GOT3 (cell line): ENCODE measurements around the gene CDC45.

ENCODE experiments used
- DNase-seq: peaks from one replicate; lab custom pipeline; 2025; ENCODE audit warnings: mixed read lengths; lab: John Stamatoyannopoulos, UW

CDC45 gene

DNA sequence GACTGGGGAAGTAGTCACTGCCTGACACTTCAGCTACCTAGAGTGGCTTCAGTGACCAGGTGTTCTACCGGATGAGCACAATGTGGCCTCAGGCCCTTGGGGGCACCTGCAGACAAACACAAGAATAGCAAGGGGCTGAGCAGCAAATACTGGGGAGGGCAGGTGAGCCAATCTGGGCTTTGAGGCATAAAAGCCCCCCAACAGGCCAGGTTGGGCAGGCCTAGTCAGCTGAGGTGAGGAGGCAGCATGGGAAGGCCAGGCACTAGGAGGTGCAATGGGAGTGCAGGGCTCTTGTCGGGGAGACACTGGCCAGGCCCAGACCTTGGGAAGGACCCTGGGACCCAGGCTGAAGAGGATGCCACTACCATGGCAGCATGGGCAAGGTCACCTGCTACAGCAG is 9.7 kb upstream of the CDC45 start:
- DNase-seq: no peak

DNA sequence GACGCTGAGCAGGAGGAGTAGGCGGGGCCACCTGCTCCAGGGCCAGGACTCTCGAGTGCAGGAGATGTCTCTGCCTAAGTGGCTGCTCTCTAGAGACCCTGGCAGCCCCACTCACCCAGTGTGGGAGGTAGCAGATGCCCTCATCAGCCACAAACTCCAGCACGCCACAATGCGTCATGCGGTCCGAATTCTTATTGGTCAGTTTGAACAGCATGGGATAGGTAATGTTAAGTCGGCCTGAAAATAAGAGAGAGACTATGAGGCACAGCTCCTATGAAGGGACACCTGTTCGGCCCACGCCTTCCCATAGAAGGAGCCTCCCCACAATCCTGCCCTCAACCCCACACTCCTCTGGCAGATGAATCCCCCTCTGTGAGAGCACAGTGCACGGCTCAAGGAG is 8.1 kb upstream of the CDC45 start:
- DNase-seq: no peak

DNA sequence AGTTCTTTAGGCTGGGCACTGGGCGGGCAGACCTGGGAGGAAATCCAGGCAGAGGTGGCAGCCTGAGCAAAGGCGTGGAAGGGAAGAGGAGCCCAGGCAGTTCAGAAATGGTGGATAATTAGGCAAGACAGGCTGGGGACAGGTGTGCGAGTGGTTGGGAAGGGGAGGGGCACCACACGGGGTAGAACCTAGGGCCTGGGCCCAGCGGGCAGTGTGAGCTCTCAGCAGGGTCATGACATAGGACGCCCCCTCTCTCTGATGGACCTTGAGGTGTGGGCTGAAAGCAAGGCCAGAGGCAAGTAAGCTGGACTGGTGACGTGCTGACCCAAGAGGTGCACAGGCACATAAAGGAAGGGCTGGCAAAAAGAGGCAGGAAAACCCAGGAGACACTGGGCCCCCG is 7.5 kb upstream of the CDC45 start:
- DNase-seq: no peak

DNA sequence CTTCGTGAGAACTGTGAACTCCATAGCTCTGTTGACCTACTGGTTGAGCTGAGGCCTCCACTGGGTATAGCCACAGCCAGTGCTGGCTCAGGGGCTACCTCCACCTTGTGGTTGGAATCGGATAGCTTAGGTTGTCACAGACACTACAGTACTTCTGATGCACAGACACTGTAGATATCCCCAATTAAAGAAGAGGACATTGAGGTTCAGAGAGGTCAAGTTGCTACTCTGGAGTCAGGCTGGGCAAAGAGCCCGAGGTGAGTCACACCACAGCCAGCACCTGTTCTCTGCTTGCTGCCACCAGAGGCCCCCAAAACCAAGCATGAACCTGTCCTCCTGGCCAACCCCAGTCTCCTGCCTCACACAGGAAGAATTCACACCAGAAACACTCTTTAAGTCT is 6.1 kb upstream of the CDC45 start:
- DNase-seq: no peak

DNA sequence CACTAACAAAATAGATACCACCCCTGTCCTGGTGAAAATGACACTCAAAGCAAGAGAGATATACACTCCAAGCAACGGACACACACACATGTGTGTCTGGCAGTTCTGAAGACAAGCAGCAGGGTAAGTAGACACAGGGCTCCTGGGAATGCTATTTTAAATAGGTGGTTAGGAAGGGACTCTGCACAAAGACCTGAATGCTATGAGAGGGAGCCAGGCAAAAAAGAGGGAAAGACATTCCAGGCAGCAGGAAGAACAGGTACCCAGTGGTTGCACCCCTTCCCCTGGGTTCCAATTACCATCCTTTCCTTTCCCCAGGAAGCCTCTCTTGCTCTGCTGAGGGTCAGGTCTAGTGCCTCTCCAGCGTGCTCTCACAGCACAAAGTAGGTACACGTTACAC is 3.7 kb upstream of the CDC45 start:
- no peak for DNase-seq

DNA sequence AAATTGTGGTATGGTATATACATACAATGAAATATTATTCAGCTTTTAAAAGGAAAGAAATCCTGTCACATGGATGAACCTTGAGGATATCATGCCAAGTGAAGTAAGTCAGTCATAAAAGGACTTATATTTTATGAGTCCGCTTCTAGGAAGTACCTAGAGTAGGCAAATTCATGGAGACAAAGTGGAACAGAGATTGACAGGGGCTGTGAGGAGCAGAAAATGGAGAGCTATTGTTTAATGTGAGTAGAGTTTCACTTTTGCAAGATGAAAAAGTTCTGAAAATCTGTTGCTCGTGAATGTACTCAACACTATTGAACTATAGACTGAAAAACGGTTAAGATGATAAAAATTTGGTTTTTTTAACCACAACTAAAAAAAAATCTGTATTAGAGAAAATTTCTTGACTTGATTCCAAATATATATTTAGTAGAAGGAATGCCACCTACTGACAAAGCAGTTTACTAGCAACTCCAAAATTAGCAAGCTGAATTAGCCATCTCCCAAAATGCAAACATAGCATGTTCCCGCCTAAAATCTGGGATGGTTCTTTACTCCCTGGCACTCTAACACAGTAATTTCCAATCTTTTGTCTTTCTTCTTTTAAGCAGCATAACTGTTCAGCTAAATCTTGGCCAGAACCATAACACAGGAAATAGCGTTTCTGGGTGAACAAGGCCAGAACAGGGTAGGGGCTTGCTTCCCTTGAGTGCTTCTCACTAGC is 2.2 kb upstream of the CDC45 start:
- no peak for DNase-seq

DNA sequence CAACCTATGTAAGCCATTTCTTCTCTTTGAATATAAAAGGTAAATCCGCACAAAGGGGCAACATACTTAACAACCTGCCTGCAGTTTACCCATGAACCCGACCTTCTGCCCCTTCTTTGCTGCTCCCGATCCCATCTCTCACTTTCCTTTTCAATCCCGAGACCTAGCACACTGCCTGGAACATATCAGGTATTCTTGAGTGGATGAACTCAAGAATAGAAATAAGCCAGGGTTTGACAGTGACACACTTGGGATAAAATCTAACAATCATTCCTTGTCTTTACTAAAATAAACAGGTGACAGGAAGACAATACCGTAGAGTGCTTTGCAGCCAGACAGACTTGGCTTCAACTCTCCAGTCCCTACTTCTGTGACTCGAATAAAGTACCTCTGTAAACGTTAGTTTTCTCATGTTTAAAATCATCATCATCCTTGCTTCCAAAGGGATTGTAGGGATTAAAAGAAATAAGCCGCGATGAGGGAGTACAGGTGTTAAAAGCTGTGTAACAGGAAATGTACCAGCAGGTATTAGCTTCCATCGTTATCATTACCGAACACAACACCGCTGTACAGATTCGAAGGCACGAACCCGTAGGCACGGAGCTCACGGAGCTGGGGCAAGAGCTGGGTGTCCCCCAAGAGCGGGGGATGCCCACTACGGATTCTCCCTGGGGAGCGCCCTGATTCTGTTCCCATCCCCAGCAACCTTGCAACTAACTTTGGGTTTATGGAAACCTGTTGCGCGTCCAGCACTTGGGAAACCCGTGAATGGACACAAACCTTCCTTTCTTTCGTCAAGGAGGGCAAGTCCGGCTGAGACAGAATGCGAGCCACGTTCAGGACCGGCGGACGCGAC is 1.4 kb upstream of the CDC45 start:
- no peak for DNase-seq

DNA sequence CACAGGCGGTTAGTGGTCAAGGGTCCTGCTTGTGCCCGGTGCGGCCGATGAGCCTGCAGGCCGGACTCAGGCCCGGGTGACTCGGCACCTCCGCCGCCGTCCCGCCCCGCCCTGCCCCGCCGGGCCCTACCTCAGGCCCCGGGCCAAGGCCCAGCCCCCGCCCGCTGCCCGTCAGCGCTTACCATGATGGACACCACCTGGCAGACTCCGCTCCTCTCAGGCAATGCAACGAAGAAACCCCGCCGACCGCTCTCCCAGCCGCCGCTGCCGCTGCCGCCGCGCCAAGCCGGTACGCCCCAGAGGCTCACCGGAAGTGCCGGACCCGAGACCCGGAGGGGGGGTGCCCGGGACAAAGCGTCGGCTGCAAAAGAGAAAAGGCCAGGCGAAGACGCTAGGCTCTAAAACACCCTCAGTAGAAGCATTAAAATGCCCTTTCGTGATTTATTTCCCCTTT is 792 bp upstream of the CDC45 start, which contains the start of gene UFD1:
Gene UFD1, minus strand, starts transcription at position 293 of the 454 bp plus-strand sequence. Its CDS starts 108 bp downstream, at position 185.
- DNase-seq: peak; percentile 43

DNA sequence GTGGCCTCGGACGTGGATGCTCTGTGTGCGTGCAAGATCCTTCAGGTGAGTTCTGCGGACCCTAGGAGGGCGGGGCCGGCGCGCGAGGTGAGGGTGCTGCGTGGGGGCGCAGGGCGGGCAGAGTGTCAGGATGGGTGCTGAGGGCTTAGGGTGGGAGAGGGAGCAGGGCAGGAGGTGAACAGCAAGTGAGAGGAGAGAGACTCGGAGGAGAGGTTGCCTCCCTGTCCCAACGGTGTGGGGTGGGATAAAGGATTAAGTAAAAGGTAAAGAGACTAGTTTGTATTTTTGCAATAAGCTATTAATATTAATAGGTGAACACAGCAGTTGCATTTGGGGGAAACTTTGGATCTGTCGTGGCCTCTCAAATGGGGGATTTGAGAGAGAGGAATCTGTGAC is 451 bp downstream of the CDC45 start:
- DNase-seq: no peak

DNA sequence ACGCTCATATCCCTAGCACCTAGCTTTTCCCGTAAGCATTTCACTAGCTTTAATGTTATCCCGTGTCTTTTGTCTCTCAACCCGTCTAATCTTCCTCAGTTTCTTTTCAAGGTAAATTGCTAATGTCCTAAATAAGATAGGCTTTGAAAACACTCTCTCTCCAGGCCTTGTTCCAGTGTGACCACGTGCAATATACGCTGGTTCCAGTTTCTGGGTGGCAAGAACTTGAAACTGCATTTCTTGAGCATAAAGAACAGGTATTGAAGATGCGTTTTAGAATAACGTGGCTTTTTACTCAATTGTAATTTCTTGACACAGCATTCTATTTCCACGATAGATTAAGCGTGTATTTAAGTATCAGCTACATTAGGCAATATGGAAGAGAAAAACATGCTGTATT is 1.1 kb downstream of the CDC45 start:
- no peak for DNase-seq

DNA sequence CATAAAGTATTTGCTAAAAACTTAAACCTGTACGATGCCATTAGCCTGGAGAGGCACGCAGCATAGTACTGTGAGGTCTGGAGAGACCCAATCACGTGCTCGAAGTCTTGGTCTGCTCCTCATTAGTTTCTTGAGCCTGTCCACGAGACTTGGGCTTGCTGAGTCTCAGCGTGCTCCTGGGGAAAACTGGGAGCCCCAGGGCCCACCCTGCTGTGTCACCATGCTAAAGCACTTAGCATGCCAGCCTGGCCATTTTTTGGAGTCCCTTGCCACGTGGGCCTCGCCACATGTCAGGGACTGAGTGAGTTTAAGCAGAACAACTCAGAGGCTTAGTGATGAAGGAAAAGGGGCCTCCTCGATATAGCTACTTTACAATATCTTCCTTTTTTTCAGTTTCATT is 2.6 kb downstream of the CDC45 start:
- no peak for DNase-seq

DNA sequence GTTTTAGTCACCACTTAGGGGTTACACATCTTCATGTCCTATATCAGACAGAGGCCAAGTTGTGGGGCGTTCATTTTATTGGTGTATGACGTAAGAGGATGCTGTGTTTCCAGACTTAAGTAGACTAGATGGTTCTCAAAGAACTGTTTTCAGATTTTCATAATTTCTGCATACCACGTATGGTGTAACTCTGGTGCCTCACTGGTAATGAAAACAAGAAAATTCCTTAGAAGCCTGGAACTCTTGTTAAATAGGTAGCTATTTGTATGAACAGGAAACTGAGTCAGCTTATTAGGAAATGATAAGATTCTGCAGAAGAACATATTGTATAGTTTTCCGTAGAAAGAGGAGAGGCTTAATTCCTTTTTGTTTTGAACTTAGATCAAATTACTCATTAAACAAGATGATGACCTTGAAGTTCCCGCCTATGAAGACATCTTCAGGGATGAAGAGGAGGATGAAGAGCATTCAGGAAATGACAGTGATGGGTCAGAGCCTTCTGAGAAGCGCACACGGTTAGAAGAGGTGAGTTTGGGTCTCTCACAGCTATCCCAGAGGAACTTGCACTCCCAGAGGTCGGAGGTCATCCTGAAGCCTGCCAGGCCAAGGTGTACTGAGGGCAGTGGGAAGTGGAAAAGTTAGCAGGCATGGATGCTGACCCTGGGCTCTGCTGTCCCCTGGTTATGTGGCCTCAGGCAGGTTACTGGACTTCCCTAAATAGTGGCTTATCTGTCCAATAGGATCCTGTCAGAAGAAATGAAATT is 3.9 kb downstream of the CDC45 start:
- DNase-seq: no peak

DNA sequence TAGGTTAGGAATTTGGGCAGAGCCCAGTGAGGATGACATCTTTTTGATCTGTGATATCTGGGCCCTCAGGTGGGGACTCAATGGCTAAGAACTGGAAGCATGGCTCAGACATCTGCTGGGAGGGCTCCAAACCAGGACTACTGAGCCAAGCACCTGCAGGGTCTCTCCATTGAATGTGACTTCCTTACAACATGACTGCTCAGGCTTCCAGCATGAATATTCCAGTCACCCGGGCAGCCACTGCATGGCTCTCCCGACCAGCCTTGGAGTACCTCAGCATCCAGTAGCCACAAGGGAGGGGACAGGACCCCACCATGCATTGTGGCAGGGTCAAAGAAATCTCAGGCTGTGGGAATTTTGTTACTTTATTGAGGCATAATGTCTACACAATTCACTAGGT is 8.6 kb downstream of the CDC45 start:
- no peak for DNase-seq

DNA sequence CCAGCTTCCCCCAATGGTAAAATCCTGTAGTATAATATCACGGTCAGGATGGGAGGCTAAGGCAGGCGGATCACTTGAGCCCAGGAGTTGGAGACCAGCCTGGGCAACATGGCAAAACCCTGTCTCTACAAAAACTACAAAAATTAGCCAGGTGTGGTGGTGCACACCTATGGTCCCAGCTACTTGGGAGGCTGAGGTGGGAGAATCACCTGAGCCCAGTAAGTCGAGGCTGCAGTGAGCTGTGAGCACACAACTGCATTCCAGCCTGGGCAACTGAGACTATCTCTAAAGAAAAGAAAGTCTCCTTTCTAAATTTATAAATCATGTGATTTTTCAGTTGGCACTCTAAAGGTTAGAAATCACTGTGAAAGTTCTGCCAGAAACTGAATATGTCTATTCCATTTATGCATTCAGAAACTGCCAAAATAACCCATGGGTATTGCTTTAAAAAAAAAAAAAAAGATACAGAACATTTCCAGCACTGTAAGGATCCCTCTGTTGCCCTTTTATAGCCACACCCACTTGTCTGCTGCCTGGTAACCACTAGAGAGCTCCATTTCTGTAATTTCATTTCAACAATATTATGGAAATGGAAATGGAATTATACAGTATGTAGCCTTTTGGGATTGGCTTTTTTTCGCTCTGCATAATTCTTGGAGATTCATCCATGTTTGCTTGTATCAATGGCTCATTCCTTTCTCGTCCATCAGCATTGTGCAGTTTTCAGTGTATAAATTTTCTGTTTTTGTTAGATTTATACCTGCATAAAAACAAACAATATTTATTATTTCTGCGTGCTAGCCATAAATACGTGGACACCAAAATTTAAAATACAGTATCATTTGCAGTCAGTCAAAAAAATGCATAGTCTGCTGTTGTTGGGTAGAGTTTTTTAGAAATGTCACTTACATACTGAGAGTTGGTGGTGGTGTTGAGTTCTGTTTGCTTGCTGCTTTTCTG is 9.4 kb downstream of the CDC45 start:
- DNase-seq: no peak

DNA sequence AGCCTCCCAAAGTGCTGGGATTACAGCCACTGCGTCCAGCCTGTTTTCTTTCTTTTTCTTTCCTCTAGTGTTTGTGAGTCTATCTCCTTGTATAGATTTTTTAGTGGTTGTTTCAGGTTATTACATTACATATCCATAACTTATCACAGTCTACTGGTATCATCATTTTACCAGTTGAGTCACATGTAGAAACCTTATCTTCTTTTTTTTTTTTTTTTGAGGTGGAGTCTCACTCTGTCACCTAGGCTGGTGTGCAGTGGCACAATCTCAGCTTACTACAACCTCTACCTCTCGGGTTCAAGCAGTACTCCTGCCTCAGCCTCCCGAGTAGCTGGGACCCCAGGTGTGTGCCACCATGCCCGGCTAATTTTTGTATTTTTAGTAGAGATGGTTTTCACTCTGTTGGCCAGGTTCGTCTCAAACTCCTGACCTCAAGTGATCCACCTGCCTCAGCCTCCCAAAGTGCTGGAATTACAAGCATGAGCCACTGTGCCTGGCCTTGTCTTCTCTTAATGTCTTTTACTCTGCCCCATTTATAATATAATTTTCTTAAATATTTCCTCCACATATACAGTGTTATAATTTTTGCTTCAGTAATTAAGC is 11.0 kb downstream of the CDC45 start:
- DNase-seq: no peak

DNA sequence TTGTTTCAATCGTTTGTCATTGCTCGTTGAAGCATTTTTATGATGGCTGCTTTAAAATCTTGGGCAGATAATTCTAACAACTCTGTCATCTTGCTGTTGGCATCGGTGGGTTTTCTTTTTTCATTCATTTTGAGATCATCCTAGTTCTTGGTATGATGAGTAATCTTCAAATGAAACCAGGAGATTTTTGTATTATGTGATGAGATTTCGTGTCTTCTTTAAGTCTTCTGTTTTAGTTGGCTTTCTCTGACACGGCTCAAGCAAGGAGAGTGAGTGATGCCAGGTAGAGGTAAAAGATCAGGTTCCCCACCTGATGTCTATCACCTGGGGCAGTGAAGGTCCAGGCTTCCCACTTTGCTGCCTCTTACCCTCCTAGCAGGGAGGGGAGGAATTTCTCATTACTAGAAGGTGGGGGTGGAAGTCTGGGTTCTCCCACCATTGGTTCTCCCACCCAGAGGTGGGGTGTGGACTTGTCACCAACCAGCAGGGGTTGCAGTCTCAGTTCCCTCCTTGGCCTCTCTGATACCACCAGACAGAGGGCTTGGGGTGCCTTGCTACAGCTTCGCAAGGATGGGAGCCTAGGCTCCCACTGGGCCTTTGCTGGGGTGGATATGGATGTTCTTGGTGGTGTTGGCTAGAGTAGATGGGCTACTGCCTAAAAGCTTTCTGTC is 12.9 kb downstream of the CDC45 start:
- DNase-seq: no peak

DNA sequence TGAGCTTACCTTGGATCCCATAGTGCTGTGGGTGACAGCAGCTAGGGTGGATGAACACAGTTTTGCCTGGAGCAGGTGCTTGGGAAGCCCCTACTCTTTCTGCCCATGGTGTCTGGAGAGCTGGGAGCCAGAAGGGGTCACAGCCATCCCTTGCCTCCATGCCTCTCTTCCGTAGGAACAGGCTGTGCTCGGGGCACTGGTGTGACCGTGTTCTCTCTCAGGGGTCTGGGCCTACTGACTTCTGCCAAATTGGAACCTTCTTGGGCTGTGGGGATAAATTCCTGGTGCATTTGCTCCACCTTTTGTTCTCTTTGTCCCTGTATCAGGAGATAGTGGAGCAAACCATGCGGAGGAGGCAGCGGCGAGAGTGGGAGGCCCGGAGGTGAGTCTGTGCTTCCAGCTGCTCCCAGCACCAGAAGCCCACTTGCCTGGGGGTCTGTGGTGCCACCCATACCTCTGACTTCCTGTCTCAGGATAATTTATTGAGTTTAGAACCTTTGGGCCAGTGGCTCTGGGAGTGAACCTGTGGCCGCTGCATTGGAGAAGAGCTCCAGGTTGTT is 14.4 kb downstream of the CDC45 start:
- no peak for DNase-seq

DNA sequence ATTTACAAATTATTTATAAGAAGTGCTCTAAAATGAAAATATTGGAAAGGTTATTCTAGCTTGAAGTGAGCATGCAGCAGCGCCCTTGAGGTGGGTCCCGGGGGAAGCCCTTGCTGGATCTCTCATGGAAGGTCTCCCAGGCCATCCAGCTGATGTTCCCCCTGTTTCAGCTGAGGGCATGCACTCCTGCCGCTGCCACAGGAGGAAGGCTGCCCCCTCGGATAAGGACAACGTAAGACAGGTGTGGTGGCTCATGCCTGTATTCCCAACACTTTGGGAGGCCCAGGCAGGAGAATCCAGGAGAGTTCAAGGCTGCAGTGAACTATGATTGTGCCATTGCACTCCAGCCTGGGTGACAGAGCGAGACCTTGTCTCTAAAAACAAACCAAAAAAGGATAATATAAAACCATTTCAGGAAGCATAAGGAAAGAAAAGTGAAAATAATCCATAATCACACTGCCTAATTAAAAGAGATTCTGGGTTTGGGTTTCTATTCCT is 15.0 kb downstream of the CDC45 start:
- no peak for DNase-seq

DNA sequence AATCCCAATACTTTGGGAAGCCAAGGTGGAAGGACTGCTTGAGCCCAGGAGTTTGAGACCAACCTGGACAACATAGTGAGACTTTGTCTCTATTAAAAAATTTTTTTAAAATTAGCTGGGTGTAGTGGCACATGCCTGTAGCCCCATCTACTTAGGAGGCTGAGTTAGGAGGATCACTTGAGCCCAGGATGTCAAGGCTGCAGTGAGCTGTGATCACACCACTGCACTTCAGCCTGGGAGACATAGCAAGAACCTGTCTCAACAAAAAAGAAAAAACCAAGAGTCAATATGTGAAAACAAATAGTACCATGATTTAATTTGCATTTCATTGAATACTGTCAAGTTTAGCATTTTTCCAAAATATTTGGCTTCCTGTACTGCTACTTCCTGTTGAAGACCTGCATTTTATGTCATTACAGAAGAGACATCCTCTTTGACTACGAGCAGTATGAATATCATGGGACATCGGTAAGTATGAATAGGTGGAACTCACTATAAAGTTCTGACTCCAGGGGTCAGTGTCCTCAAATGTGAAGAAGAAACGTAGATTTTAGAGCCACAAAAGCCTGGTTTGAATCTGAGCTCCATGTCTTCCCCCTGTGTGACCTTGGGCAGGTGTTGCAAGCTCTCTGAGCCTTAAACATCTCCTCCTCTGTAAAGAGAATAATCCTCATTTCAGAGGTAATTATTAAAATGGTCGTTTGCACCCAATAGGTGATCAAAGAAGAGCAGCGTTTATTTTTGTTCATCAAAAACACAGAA is 16.0 kb downstream of the CDC45 start:
- DNase-seq: no peak
